AG08395 (cell line): ENCODE data around the gene RSPO4.

Source experiments
- DNase-seq: peaks from one replicate; pipeline ENCODE4 v3.0.0; 2012; ENCODE audit warnings: mixed read lengths, low spot score

The RSPO4 gene

GRCh38 chr20:910132-910869 is 91.8 kb downstream of the RSPO4 start:
- DNase-seq, result no peak

- no peak for DNase-seq
Observed at GRCh38 chr20:909641-910040, 92.5 kb downstream of the RSPO4 start.
